IPS-18a (cell line): Measurements from ENCODE around the gene CHMP2A.
"Not testable (repeated sequence)": the region's sequence is repeated elsewhere in the genome, so short reads cannot be mapped to it uniquely, and the experiment has no call there.

Experiments
- H3K27ac ChIP-seq: one replicate; pipeline ENCODE4 v1.5.1; 2013; ENCODE audit warnings: low read length
- H3K27me3 ChIP-seq: one replicate; pipeline ENCODE4 v1.6.1; 2013; ENCODE audit warnings: mild to moderate bottlenecking, low read length; ENCODE audit not compliant: control insufficient read depth, insufficient read depth
- H3K36me3 ChIP-seq: one replicate; pipeline ENCODE4 v1.6.1; 2013; ENCODE audit warnings: low read depth, low read length; ENCODE audit not compliant: control insufficient read depth
- H3K4me1 ChIP-seq: one replicate; pipeline ENCODE4 v1.6.1; 2013; ENCODE audit warnings: low read depth, low read length; ENCODE audit not compliant: control insufficient read depth
- H3K4me3 ChIP-seq: one replicate; pipeline ENCODE4 v1.5.1; 2013; ENCODE audit warnings: low read length
- H3K9ac ChIP-seq: one replicate; pipeline ENCODE4 v1.6.1; 2013; ENCODE audit warnings: mild to moderate bottlenecking, low read length, moderate library complexity
- H3K9me3 ChIP-seq: one replicate; pipeline ENCODE4 v1.6.1; 2013; ENCODE audit warnings: low read depth, low read length; ENCODE audit not compliant: control insufficient read depth

CHMP2A gene

DNA sequence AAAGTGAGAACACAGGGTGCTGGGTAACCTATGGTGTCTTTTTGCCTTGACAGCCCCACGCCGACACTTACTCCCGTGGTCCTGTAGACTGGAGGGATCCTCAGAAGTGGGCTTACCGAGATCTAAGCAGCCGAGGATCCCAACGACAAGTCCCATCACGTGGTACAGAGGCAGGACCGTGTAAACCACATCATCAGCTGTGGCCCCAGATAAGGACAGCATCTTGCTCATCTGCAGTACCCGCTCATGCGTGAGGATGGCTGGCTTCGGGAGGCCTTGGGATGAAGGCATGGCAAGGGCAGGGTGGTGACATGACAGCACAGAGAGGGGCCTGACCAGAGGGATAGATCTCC is 45.2 kb downstream of the CHMP2A start:
- Histone ChIP-seq H3K9me3 (no peaks in the 10 kb centered on the region), H3K27me3 (no peaks in the 10 kb centered on the region), H3K36me3 (no peaks in the 10 kb centered on the region), H3K4me1 (peaks cover 4% of the 10 kb centered on the region), H3K27ac (no peak overlapping the region), H3K4me3 (no peak overlapping the region), H3K9ac (no peak overlapping the region)

DNA sequence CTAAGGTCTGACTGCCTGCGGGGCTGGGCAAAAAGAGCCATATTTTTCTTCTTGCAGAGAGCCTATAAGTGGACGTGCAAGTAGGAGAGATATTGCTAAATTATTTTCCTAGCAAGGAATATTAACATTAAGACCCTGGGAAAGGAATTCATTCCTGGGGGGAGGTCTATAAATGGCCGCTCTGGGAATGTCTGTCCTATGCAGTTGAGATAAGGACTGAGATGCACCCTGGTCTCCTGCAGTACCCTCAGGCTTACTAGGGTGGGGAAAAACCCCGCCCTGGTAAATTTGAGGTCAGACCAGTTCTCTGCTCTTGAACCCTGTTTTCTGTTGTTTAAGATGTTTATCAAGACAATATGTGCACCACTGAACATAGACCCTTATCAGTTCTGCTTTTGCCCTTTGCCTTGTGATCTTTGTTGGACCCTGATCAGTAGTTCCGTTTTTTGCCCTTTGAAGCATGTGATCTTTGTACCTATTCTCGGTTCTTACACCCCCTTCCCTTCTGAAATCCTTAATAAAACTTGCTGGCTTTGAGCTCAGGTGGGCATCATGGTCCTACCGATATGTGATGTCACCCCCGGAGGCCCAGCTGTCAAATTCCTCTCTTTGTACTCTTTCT is 47.2 kb downstream of the CHMP2A start:
- not testable (repeated sequence) for H3K4me1 ChIP-seq, H3K27me3 ChIP-seq, H3K9ac ChIP-seq, H3K36me3 ChIP-seq, H3K4me3 ChIP-seq, H3K27ac ChIP-seq, H3K9me3 ChIP-seq
